Motor neuron (in vitro differentiated cells): ENCODE results near the gene C20orf141. TPM values are rescaled to one million over a fixed set of nuclear protein-coding genes. Genes with fewer than 3 reads are reported as not detected.

Source experiments
- ATAC-seq, 8 experiments: fragments of 200-7000 bp; cut with Tn5 transposase; replicated peaks in 6 of 8; 2 replicates each; pipeline ENCODE4 v1.8.0; 2021; ENCODE audit warnings: mild to moderate bottlenecking in 8 of 8, moderate library complexity in 8 of 8
- H3K27ac ChIP-seq, 2 donors: fragments of 250-450 bp; sonication (Bioruptor Pico); 2 replicates each; pipeline ENCODE4 v1.9.0; 2021; ENCODE audit warnings: antibody characterized with exemption in 2 of 2, mild to moderate bottlenecking in 2 of 2, moderate library complexity in 1 of 2
- H3K4me1 ChIP-seq, 2 donors: fragments of 250-450 bp; sonication (Bioruptor Pico); replicated peaks in 1 of 2; 2 replicates each; pipeline ENCODE4 v1.6.1; 2021; ENCODE audit warnings: antibody characterized with exemption in 2 of 2, mild to moderate bottlenecking in 2 of 2, moderate library complexity in 1 of 2
- H3K4me3 ChIP-seq, 5 donors: fragments of 250-450 bp; sonication (Bioruptor Pico); 2 replicates each; pipeline ENCODE4 v1.9.0; 2021; ENCODE audit warnings: antibody characterized with exemption in 5 of 5, mild to moderate bottlenecking in 5 of 5, moderate library complexity in 4 of 5
- WGBS, 10 experiments: fragments of 450-650 bp; shearing (Covaris generic); methylation state at CpG; one replicate each; pipeline ENCODE4 v1.0.0; 2022; 5-methylcytosine and 5-hydroxymethylcytosine counted together
- in situ Hi-C, 9 experiments: fragments of 400-800 bp; cut with MboI; loops; one replicate each; pipeline ENCODE4 v1.15.0; 2021; ENCODE audit warnings: low sequenced_read_pairs in 9 of 9, low pct_unique_long_range_greater_than_20kb in 2 of 9; ENCODE audit not compliant: unreplicated experiment in 9 of 9
- total RNA-seq, 8 experiments: library from RNA; unstranded; fragments of 300-600 nt; gene quantifications; 2 replicates each; pipeline versions ENCODE4 v1.2.3 to v1.2.4, GENCODE V29; 2022

Gene C20orf141
- total RNA-seq, 8 experiments from 2014 or later, result 0.47 to 0.81 (median 0.67) TPM; not detected in 5

GRCh38 chr20:2847802-2848201 is 33.0 kb downstream of the C20orf141 start:
- no peak overlapping the region for H3K4me3 ChIP-seq
- no peak for ATAC-seq
- WGBS, 10 experiments, result 82 to 100% (median 88%) methylated on average over 1 to 3 of the region's 4 CpGs; no CpG with 5 or more reads in 4 of the 10 experiments
- no peak overlapping the region for H3K27ac ChIP-seq
- in situ Hi-C loops, result no loop called here
- H3K4me1 ChIP-seq, result no peaks in the 10 kb centered on the region

GRCh38 chr20:2849529-2849928 is 34.7 kb downstream of the C20orf141 start:
- 63 to 100% (median 96%) methylated on average over 1 to 4 of the region's 4 CpGs; no CpG with 5 or more reads in 2 of the 10 experiments for WGBS, 10 experiments
- H3K27ac ChIP-seq, result no peak overlapping the region
- in situ Hi-C loops, result no loop called here
- H3K4me1 ChIP-seq, result no peaks in the 10 kb centered on the region
- H3K4me3 ChIP-seq, result no peak overlapping the region
- ATAC-seq, result no peak

GRCh38 chr20:2851086-2851485 is 36.3 kb downstream of the C20orf141 start:
- Histone ChIP-seq H3K4me1 (no peaks in the 10 kb centered on the region), H3K4me3 (no peak overlapping the region), H3K27ac (no peak overlapping the region)
- in situ Hi-C loops, result loop anchor here in 1 of 9 experiments (25.0 kb wide), 1 partner anchor 164 kb away; the partner anchor contains the start of gene EBF4
- ATAC-seq, result no peak
- 50 to 100% (median 85%) methylated on average over 1 to 3 of the region's 10 CpGs; no CpG with 5 or more reads in 2 of the 10 experiments for WGBS, 10 experiments

- H3K4me3 ChIP-seq, result no peak overlapping the region
- 33 to 100% (median 93%) methylated on average over 1 to 2 of the region's 2 CpGs; no CpG with 5 or more reads in 1 of the 10 experiments for WGBS, 10 experiments
- in situ Hi-C loops, result loop anchor here in 1 of 9 experiments (25.0 kb wide), 1 partner anchor 171 kb away; the partner anchor contains the start of gene EBF4
- no peaks in the 10 kb centered on the region for H3K4me1 ChIP-seq
- no peak overlapping the region for H3K27ac ChIP-seq
- ATAC-seq, result no peak
Measured at GRCh38 chr20:2858591-2858990, 43.8 kb downstream of the C20orf141 start.

GRCh38 chr20:2859330-2860121 is 44.7 kb downstream of the C20orf141 start:
- Histone ChIP-seq H3K4me3 (no peak overlapping the region), H3K27ac (no peak overlapping the region), H3K4me1 (no peaks in the 10 kb centered on the region)
- WGBS, 10 experiments, result 60 to 100% (median 100%) methylated on average over 1 to 2 of the region's 4 CpGs; no CpG with 5 or more reads in 4 of the 10 experiments
- ATAC-seq, result no peak
- in situ Hi-C loops, result loop anchor here in 1 of 9 experiments (25.0 kb wide), 1 partner anchor 172 kb away; the partner anchor contains the start of gene EBF4

GRCh38 chr20:2864626-2865025 is 49.8 kb downstream of the C20orf141 start:
- in situ Hi-C loops, result loop anchor here in 1 of 9 experiments (25.0 kb wide), 1 partner anchor 177 kb away; the partner anchor contains the start of gene EBF4
- H3K4me1 ChIP-seq, result no peaks in the 10 kb centered on the region
- H3K27ac ChIP-seq, result no peak overlapping the region
- H3K4me3 ChIP-seq, result no peak overlapping the region
- no peak for ATAC-seq
- WGBS, 10 experiments, result 100% methylated on average over 1 to 3 of the region's 12 CpGs; no CpG with 5 or more reads in 8 of the 10 experiments

GRCh38 chr20:2865101-2865500 is 50.3 kb downstream of the C20orf141 start:
- H3K27ac ChIP-seq, result no peak overlapping the region
- 90 to 100% (median 99%) methylated on average over 1 to 8 of the region's 10 CpGs; no CpG with 5 or more reads in 5 of the 10 experiments for WGBS, 10 experiments
- H3K4me3 ChIP-seq, result no peak overlapping the region
- ATAC-seq, result no peak
- in situ Hi-C loops, result loop anchor here in 1 of 9 experiments (25.0 kb wide), 1 partner anchor 178 kb away; the partner anchor contains the start of gene EBF4
- H3K4me1 ChIP-seq, result no peaks in the 10 kb centered on the region

Other genes starting within 250 kb of the C20orf141 start
- gene NOP56, start 162.4 kb upstream of the C20orf141 start, total RNA-seq, result 100 to 1,000 TPM; 131 to 482 (median 213) TPM
- 100 to 1,000 TPM in 3 of 8 experiments, 10 to 100 TPM in 5; 53.1 to 119 (median 74.9) TPM for gene IDH3B, start 150.8 kb upstream of the C20orf141 start, total RNA-seq
- 10 to 100 TPM in 2 of 8 experiments, 1 to 10 TPM in 6; 1.4 to 14.3 (median 8.2) TPM for gene EBF4, start 122.2 kb upstream of the C20orf141 start, total RNA-seq
- gene CPXM1, start 14.4 kb upstream of the C20orf141 start, total RNA-seq, result 10 to 100 TPM in 5 of 8 experiments, 1 to 10 TPM in 1, under 1 TPM in 1, not detected in 1; 0.84 to 53.5 (median 17.2) TPM
- gene TMEM239, start 1.4 kb downstream of the C20orf141 start, total RNA-seq, result 1 to 10 TPM in 1 of 8 experiments, under 1 TPM in 4, not detected in 3; 0.13 to 1.4 (median 0.27) TPM
- gene PCED1A, start 25.7 kb downstream of the C20orf141 start, total RNA-seq, result 10 to 100 TPM; 24.5 to 49.6 (median 33.7) TPM
- 10 to 100 TPM; 26.3 to 39.9 (median 33.8) TPM for gene VPS16, start 25.8 kb downstream of the C20orf141 start, total RNA-seq
- gene PTPRA, start 58.5 kb downstream of the C20orf141 start, total RNA-seq, result 100 to 1,000 TPM in 1 of 8 experiments, 10 to 100 TPM in 7; 31.8 to 137 (median 58.2) TPM
- 1 to 10 TPM in 3 of 8 experiments, under 1 TPM in 4, not detected in 1; 0.27 to 1.2 (median 0.96) TPM for gene GNRH2, start 228.6 kb downstream of the C20orf141 start, total RNA-seq
- 10 to 100 TPM; 33.9 to 68.1 (median 54.1) TPM for gene MRPS26, start 231.1 kb downstream of the C20orf141 start, total RNA-seq